NCI-H1105 treated with DMSO at 0.1 percent for 48 hours (cell line): ENCODE results near the gene TTC28.

Experiments used
- DNase-seq: peaks from one replicate; lab custom pipeline; 2025; lab: John Stamatoyannopoulos, UW

The TTC28 gene

DNA sequence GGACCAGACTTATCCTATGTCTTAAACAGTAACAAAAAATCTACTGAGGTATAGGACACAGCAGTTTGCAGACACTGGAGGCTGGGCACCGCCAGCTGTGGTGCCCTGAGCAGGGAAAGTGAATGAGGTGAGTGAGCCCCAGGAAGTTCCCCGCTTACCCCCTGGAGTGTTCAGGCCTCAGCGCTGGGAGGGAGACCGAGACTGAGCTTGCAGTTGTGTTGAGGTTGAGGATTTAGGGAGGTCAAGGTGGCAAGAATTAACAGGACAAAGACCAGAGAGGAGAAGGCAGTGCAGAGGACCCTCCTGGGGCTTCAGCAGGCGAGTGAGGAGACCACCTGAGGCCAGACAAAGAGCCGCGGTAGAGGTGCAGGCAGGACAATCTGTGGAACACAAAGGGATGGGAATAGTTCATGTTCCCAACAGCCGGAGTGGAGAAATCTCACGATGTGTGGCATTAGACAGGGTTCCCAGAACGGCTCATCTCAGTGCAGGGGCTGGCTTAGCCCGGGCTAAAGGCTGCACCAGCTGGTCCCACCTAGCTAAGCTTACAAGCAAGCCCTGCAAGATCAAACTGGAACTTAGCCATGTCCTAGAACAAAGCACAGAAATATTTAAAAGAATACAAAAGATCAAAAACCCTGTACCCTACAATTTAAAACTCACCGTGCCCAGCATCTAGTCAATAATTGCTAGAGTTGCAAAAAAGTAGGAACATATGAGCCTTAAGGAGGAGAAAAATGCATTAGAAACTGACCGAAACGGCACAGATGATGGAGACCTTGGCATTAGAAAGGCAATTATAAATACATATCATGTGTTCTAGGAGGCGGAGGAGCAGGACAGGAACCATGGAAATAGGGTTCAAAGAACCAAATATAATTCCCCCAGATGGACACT is 713.2 kb downstream of the TTC28 start:
- no peak for DNase-seq

DNA sequence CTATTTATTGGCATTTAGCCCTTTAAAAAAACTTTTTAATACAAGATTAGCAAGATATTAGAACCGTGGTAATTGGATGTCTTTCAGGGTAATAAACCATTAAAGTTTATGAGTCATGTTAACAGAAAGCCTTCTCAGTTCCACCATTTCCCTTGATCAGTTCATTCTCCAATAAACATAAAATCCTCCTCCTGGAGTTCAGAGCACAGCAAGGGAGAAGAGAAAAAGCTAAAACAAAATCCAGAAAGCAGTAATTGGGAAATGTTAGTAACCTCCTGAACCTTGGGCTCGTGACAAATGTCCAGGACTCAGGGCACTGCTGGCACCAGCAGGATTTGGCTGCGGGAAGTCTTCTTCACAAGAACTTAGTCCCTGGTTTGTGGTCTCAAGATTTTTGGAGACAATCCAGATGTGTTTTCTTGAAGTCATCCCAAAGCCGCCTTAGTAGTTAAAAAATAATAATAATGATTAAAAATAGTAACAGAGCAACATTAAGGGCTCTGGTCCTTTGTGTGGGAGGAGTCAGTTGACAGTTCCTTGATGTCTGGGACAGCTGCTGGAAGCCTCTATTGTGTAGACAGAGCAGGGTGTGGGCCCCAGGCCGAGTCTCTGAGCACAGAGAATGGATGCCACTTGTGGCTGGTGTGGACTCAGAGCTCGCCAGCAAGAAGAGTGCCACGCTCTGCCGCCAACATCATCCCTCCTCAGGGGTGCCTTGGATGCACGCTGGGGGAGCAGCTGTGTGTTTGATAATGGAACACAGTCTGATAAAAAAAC is 717.2 kb downstream of the TTC28 start:
- no peak for DNase-seq

DNA sequence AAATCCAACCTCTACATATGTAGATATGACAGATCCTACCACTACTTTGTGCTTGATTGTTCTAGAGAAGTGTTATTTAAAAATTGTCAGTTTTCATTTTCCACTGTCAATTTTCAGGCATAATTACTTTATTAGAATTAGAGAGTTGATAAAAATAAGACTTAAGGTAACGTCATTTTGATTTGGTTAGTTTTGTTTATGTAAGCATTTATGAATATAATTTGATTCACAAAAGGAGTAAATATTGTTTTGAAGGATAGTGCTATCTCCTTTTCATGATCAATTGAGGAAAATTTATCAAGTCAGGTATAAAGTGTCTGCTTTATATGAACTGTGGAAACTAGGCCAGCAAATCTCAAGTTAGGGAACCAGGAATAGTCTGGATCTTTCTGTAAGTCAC is 718.0 kb downstream of the TTC28 start:
- DNase-seq, result no peak

DNA sequence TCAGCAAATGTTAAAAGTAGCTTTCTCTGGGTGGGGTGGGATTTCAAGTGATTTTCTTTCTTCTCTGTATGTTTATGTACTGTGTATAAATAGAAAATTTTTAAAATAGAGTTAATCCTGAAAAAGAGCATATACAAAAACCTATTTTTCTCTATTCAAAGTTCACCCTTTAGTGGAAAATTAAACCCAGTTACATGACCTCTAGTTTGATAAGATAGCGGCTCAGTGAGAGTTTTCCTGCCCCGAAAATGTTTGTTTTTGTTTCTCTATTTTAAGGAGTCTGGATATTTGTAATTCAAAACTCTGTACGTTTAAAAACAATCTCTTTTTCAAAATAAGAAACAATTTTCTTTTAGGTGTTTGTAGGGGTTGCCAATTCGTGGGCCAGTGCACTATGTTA is 718.5 kb downstream of the TTC28 start:
- DNase-seq, result no peak

DNA sequence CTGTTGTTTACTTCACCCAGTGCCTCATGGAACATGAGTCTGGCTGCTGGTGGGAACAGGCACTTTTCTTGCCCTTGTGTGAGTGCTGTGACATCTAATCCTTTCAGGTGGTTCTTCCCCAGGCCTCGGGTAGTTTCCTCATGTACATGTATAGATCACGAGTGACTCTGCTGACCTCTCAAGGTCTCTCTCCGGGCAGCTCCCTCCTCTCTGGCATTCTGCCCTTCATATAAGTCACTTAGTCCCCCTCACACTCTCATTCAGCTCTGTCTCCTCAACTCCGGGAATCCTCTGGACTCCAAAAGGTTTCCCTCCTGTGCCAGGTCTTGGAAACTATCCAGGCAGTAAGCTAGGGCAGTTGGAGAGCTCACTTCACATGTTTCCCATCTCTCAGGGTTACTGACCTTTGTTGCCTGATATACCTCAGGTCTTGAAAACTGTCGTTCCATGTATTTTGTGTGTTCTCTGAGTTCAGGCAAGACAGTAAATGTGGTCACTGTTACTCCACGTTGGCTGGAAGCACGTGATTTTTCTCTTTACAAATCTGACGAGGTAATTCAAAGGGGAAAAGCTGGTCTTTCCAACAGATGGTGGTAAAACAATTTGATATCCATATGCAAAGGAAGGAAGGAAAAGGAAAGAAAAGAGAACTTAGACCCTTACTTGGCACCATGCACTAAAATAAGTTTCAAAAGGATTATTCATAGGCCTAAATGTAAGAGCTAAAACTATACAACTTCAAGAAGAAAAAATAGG is 720.1 kb downstream of the TTC28 start:
- no peak for DNase-seq

DNA sequence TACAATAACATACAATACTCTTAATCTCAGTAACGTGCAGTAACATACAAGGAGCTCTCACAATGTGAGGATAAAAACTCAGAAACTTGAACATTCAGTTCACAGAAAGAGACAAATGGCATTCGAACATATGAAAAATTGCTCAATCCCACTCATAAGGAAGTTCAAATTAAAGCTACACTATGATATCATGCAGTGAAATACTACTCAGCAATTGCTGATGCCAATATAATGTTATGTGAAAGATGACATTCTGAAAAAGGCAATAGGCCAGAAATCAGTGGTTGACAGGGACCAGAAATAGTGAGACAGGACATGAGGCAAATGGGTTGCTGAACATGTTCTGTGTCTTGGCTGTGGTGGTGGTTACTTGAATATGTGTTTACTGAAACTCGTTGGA is 726.9 kb downstream of the TTC28 start:
- DNase-seq, result no peak

DNA sequence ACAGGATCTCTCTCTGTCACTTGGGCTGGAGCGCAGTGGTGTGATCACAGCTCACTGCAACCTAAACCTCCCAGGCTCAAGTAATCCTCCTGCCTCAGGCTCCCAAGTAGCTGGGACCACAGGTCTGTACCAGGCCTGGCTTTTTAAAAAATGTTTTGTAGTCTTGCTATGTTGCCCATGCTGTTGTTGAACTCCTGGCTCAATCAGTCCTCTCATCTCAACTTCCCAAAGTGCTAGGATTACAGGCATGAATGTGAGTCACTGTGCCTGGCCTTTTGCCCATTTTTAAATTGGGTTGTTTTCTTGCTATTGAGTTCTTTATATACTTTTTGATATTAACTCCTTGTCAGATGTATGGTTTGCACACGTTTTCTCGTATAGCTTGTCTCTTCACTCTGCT is 727.5 kb downstream of the TTC28 start:
- DNase-seq, result no peak

DNA sequence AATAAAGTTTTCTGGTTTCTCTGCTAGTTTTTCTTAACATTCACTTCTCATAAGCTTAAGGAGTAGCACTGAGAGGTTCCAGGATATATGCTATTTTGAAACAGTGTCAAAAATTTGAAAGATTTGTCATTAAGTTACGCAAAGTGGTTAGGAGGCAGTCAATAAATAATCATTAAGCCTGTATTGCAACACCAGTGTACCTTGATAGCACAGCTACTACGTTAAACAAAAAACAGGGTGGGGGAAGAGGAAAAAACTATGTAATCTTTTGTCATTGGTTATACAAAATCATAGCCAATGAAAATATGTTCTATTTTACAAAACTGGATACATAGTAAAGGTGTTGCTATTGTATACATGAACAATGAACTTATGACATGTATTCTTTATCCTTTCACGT is 730.2 kb downstream of the TTC28 start:
- DNase-seq, result no peak

DNA sequence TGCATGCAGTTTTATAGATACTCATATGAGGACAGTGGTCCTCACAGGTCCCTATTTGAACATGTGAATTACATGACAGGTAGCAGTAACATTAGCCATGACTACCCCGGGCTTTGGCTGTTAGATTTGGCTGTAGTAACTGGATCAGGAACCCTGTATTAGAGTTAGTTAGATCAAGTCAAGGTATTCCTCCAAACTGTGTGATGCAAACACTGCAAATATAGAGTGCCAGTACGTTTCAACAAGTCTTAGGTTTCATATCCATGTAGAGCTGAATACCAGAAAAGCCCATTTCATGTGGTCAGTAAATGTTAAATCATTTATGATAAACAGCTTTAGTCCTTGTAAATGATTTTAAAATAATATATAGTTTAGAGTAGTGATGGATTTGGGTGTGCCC is 731.1 kb downstream of the TTC28 start:
- DNase-seq, result no peak

DNA sequence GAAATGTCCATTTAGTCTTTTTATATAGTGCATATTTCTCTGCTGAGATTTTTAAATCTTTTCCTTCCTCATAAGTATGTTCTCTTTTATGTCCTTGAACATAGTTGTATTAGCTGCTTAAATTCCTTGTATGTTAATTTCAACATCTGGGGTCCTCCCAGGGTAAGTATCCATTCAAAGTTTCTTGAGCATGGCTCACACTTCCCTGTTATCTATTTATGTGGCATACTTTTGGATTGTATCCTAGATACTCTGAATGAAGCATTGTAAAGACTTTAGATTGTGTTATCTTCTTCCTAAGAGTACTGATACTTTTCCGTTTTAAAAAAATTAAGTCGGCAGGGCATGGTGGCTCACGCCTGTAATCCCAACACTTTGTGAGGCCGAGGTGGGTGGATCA is 732.2 kb downstream of the TTC28 start:
- no peak for DNase-seq

DNA sequence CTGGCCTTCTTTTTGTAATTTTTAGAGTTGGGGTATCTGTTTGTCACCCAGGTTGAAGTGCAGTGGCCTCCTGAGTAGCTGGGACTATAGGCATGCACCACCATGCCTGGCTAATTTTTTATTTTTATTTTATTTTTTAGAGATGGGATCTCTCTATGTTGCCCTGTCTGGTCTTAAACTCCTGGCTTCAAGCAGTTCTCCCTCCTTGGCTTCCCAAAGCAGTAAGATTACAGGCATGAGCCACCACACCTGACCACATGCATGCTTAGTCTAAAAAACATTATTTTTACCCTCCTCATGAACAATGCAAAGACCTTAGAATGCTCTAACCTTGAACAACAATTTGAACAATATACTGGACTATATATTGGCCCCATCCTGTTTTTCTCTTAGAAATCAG is 738.5 kb downstream of the TTC28 start:
- no peak for DNase-seq

DNA sequence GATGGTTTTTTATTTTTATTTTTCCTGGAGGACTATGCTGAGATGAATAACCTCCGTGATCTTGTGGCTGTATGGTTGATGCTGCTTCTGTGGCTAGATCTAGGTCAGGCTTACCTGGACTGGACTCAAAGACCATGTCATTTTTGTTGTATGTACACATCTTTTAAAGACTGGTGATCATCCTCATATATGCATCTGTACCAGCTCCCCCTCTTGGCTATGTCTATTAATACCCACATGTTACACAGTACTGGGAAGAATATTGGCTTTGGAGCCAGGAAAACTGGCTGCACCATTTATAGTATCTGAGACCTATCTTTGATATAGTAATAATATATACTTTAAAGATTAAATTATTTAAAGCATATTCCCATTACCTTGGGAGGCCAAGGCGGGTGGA is 742.2 kb downstream of the TTC28 start:
- no peak for DNase-seq

DNA sequence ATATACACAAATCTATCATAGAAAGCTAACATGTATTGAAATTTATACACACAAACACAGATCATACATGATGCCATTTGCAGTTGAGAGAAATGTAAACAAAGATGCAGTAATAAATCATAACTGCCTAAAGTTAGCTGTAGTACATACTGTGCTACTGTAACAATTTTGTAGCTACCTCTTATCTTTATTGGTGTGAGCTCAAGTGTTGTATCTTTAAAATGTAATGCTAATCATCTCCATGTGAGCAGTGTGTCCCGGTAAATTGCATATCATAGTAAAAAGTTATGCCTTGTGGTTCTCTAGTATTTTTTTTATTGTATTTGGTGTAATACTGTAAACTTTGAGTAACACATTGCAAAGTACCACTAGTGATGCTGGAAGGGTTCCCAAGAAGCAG is 743.7 kb downstream of the TTC28 start:
- no peak for DNase-seq

DNA sequence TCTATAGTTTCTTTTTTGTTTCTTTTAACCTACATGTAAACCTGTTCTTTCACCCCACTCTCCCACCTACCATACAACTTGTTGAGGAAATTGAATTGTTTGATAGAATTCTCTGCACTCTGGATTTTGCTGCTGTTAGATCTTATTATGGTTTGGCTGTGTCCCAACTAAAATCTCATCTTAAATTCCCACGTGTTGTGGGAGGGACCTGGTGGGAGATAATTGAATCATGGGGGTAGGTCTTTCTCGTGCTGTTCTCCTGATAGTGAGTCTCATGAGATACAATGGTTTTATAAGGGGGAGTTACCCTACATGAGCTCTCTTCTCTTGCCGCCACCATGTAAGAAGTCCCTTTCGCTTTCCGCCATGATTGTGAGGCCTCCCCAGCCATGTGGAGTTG is 745.6 kb downstream of the TTC28 start:
- DNase-seq, result no peak

DNA sequence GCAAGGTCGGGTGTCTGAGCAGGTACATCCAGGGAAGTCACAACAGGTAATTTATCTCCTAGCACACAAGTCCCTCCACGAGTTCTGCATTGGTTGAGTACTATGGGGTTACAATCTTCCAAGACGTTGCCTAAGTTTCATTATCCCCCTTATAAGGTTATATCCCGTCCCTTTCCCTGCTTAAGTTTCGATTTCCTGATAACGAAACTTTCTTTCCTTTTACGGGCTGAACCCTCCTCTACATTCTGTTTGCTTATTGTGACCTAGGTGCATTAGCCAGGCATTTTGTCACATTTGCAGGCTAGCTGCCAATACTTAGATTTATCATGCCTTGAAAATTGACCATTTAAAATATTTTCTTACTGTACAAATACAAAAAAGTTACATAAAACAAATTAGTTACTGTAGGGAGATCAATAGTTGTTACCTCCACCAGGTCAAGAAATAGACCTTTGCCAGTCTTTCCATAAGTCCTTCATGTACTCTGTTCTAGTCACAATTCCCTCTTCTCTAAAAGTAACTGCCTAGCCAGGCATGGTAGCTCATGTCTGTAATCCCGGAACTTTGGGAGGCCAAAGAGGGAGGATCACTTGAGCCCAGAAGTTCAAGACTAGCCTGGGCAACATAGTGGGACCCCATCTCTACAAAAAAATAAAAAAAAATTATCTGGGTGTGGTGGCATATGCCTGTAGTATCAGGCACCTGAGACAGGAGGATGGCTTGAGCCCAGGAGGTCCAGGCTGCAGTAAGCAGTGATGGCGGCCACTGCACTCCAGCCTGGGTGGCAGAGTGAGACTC is 746.3 kb downstream of the TTC28 start:
- DNase-seq, result no peak

DNA sequence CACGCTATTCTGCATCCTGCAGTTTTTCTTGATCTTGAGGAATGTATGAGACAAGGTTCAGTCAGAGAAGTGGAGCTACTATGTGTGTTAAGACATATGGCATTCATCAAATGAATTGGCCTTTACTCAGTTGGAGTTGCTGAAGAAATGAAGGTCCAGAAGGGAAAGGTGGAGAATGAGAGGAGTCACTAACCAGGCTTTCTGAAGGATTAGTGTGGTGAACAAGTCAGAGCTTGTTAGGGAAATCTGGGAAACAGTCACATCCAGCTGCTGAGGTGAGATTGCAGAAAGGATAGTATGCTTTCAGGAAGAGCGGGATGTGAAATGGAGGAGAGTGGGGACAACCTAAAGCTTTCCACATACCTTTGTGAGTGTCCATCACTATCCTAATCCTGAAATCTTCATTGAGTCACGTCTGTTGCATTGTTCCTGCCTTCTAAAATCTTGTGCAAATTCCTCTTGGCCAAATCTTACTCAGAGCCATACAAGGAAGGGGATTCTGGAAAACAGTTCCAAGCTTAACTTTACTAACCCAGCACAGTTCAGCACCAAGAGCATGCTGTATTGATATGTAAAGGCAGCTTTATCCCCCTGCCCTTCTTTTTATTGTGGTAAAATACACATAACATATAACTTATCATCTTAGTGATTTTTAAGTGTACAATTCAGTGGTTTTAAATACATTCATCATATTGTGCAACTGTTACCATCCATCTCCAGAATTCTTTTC is 749.1 kb downstream of the TTC28 start:
- no peak for DNase-seq
